GM12874 (cell line): ENCODE data around the gene GNG14.

Experiments used
- TF ChIP-seq, protein P1 (sequence below): IDR thresholded peaks from 2 replicates; pipeline ENCODE4 v1.5.1; 2011; ENCODE audit warnings: low read depth, mild to moderate bottlenecking, control low read depth, low read length, moderate library complexity; ENCODE audit not compliant: insufficient read depth

Gene GNG14

DNA sequence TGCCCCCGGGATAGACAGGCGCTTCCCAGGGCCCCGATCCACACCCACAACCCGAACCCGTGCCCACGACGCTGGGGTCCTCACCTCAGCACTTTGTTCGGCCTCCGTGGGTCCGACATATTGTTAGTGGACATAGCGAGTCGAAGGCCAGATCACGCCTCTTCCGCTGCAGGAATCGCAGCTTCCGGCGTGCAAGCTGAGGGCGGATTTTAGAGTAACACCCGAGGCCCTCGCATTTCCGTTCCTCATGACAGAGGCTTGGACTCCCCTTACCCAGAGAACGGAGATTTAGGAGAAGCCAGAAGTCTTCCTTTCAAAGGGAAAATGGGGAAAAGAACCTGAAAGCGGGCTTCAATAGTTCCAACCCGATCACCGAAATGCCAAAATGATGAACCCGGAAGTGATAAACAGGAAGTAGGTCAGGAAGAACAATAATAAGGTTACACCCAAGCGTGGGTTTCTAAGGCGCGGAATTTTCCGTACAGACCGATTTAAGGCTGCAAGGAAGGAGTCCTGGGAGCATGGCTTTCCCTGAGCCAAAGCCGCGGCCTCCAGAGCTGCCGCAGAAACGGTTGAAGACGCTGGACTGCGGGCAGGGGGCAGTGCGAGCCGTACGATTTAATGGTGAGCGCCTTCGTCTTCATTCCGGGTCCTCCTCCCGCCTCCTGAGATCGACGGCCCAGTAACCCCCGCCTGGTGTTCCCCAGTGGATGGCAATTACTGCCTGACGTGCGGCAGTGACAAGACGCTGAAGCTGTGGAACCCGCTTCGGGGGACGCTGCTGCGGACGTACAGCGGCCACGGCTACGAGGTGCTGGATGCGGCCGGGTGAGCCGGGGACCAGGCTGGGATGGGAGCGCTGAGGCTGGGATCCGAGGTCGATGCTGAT, 18.3 kb upstream of the GNG14 start:
- TF ChIP-seq, protein P1, sequence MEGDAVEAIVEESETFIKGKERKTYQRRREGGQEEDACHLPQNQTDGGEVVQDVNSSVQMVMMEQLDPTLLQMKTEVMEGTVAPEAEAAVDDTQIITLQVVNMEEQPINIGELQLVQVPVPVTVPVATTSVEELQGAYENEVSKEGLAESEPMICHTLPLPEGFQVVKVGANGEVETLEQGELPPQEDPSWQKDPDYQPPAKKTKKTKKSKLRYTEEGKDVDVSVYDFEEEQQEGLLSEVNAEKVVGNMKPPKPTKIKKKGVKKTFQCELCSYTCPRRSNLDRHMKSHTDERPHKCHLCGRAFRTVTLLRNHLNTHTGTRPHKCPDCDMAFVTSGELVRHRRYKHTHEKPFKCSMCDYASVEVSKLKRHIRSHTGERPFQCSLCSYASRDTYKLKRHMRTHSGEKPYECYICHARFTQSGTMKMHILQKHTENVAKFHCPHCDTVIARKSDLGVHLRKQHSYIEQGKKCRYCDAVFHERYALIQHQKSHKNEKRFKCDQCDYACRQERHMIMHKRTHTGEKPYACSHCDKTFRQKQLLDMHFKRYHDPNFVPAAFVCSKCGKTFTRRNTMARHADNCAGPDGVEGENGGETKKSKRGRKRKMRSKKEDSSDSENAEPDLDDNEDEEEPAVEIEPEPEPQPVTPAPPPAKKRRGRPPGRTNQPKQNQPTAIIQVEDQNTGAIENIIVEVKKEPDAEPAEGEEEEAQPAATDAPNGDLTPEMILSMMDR, result no peak

DNA sequence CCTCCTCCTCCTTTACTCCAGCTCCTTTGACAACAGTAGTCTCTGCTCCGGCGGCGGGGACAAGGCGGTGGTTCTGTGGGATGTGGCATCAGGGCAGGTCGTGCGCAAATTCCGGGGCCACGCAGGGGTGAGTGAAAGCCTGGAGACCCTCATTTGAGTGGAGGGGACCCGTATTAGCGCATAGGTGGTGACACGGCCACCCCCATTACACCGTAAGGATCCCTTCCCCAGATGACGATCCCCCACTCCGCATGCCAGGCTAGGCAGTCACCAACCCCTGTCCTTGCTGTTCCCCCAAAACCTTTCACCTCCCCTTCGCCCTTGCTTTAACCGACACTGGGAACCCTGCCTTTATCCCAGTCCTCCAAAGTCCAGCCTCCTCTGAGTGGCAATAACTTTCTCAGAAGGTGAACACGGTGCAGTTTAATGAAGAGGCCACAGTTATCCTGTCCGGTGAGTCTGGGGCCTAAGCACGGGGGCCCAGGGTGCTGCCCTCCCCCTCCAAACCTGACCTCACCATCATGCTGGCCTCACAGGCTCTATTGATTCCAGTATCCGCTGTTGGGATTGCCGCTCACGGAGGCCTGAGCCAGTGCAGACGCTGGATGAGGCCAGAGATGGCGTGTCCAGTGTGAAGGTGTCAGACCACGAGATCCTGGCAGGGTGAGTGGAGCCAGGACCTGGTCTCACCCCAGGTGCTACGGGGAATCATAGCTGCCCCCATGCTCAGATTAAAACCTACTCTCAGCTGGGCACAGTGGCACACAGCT, 17.5 kb upstream of the GNG14 start:
- TF ChIP-seq, protein P1, result no peak

DNA sequence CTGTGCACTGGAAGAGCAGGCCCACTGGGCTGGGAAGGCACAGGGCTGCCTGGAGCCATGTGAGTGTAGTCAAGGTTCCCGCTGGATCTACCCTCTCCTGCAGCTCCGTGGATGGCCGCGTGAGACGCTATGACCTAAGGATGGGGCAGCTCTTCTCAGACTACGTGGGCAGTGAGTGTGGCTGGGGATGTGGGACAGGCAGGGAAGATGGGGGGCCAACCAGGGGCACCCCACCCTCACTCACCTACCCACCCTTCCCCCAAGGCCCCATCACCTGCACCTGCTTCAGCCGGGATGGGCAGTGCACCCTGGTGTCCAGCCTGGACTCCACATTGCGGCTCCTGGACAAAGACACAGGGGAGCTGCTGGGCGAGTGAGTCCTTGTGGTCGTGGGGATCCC, 15.1 kb upstream of the GNG14 start:
- TF ChIP-seq, protein P1, result no peak

DNA sequence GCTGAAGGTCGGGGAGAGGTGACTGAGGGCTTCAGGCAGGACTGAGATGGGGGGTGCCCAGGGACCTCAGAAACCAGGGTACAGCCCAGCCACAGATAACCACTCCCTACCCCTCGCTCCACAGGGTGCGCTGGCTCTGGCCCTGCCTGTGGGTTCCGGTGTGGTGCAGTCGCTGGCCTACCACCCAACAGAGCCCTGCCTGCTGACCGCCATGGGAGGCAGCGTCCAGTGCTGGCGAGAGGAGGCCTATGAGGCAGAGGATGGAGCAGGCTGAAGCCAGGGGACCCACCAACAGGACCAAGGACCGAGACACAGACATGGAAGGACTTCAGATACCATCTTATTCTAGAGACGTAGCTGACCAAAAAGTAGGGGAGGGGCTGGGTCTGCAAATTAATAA, 12.4 kb upstream of the GNG14 start:
- TF ChIP-seq, protein P1, result no peak

DNA sequence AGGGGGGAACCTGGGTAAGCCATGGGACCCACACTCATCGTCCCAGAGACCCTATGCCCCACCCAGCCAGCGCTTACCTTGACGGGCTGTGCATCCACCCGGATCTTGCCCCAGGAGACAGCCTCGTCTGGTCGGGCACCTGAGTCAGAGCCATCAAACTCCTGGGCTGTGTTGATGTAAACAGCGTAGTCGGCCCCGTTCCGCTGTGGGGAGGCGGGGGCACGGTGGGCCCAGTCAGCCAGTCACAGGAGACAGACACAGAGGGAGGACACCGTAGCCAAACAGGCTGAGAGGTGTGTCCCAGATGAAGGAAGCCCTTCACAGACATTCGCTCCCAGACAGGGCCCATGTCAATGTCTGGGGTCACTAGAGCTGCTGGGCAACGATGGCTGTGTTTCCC, 11.9 kb upstream of the GNG14 start:
- TF ChIP-seq, protein P1, result no peak

DNA sequence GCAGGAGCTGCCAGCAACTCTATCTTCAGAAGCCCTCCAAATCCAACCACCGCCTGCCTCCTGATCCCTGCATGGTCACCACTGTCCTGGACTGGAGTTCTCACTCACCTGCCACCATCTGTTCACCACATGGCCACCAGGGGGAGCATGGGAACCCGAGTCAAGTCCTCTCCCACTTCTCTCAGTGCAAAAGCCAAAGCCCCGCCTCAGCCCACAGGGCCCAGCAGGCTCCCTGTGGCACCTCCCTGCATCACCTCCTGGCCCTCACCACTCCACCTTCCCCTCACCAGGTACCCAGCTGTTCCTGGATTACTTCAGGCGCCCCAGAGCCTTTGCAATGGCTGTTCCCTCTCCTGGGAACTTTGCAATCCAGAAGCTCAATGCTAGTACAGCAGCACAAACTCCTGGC, 11.4 kb upstream of the GNG14 start:
- TF ChIP-seq, protein P1, result peak; percentile 91

DNA sequence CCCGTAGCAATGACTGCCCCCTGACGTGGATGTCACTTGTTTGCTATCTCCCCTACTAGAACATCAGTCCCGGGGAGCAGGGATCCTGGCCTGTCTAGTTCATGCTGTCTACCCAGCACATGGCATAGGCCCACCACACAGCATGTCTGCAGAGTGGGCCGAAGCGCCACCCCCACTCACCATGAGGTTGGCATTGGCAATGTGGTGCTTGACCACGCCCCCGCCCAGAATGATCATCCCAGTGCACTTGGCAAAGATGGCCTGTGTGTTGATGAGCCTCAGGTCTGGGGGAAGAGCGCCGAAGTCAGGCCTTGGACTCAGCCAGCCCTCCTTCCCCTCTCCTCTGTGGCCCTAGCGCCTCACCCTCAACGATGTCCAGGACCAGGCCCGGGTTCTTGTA, 10.9 kb upstream of the GNG14 start:
- TF ChIP-seq, protein P1, result no peak
